SK-N-DZ (cell line): ENCODE results near the gene PKD2L2.
"Not testable (repeated sequence)": the region's sequence is repeated elsewhere in the genome, so short reads cannot be mapped to it uniquely, and the experiment has no call there.

Source experiments
- DNase-seq: peaks from one replicate; pipeline ENCODE4 v3.0.0-alpha.2; 2015; ENCODE audit warnings: low spot score

The PKD2L2 gene

DNA sequence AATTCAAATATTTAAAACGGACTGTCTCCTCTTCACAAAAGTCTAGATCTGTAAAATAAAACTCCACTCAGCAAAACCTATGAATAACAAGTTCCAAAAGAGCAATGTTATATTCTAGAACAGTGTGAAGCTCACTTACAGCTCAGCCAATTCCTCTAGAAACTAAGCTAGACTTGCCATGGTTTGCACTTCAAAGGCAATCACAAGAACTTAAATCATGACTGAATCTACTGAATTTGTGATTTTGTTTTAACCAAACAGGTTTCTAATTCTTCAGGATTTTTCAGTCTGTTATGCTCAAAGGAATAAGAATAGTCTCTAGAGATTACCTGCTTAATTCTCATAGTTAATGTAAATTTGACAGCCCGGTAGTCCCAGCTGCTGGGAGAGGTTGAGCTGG lies 1.4 kb upstream of the PKD2L2 start:
- DNase-seq: no peak

- peak; percentile 11 for DNase-seq
These were observed 793 bp upstream of the PKD2L2 start for GRCh38 chr5:137888466-137888862.

DNA sequence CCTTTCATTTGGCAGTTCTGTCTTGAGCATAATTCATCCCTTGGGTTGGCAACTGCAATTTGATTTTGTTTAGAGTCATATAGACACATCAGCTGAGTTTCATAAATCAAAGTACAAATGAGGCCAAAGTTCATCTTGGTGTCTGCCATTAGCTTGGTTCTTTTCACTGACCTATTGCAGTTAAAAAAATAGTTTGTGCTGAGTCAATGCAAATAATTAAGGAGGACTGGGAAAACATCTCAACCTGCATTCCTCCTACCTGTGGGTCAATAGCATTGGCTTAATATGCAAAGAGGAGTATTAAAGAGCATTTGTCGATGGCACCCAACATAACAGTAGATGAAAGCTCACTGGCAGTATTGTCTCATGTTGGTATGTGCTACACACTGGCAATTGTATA lies 1.6 kb downstream of the PKD2L2 start:
- DNase-seq: no peak

DNA sequence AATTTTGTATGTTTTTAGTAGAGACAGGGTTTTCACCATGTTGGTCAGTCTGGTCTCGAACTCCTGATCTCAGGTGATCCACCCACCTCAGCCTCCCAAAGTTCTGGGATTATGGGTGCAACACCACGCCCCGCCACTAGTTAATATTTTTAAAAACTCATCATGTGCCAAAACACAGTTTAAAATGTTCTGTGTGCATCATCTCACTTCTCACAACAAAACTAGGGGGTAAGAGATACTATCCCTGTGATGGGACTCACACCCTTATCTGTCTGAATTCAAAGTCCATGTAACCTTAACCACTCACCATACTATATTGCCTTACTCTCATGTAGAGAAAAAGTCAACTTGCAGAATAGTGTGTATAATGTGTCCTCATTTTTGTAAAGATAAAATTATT lies 2.6 kb downstream of the PKD2L2 start:
- DNase-seq: no peak

GRCh38 chr5:137894586-137894985 lies 5.3 kb downstream of the PKD2L2 start:
- DNase-seq: no peak

- no peak for DNase-seq
These were observed 7.3 kb downstream of the PKD2L2 start for GRCh38 chr5:137896560-137896959.

GRCh38 chr5:137899493-137899892 lies 10.2 kb downstream of the PKD2L2 start:
- no peak for DNase-seq

DNA sequence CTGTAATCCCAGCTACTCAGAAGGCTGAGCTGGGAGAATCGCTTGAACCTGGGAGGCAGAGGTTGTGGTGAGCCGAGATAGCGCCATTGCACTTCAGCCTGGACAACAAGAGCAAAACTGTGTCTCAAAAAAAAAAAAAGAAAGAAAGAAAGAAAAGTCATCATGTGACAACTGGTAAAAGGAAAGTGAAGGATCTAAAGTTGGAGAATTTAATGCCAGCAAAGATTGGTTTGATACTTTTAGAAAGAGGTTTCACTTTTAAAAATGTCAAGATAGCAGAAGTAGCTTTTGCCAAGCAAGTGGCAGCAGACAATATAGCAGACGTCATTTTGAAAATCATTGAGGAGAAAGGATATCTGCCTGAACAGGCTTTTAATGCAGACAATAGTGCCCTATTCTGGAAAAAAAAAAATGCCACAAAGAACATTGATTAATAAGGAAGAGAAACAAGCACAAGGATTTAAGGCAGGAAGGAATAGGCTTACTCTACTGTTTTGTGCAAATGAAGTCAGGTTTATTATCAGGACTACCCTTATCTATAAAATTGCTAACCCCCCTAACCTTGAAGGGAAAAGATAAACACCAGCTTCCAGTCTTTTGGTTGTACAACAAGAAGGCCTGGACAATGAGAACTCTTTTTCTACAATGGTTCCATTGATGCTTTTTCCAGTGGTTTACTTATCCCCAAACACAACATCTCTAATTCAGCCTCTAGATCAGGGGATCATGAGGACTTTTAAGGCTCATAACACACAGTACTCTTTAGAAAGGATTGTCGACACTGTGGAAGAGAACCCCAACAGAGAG lies 12.0 kb downstream of the PKD2L2 start:
- no peak for DNase-seq

GRCh38 chr5:137902408-137903133 lies 13.3 kb downstream of the PKD2L2 start:
- peak; percentile 72 for DNase-seq

GRCh38 chr5:137914758-137915157 lies 25.5 kb downstream of the PKD2L2 start:
- DNase-seq: no peak

DNA sequence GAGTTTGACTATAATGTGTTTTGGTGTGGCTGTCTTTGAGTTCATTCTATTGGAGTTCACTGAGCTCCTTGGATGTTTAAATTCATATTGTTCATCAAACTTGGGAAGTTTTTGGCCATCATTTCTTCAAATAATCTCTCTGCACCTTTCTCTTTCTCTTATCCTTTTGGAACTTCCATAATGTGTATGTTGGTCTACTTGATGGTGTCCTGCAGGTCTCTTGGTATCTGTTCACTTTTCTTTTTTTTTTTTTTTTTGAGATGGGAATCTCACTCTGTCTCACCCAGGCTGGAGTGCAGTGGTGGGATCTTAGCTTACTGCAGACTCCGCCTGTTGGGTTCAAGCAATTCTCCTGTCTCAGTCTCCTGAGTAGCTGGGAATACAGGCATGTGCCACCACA lies 27.7 kb downstream of the PKD2L2 start:
- no peak for DNase-seq

GRCh38 chr5:137921931-137922330 lies 32.7 kb downstream of the PKD2L2 start:
- DNase-seq: no peak

GRCh38 chr5:137923856-137924255 lies 34.6 kb downstream of the PKD2L2 start:
- no peak for DNase-seq

DNA sequence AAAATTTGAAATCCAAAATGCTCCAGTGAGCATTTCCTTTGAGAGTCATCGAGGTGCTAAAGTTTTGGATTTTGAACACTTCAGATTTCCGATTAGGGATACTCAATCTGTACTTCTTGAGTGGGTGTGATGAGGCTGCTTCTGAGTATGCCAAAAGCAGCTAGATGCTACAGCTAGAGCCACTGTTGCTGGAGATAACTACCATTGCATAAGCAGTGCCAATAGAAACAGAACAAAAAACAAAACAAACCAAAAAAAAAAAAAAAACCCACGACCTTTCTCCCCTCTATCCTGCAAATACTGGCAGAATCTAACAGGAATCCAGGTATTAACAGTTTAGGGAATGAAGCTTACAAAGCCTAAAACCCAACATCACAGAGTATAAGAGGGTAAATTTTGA lies 43.5 kb downstream of the PKD2L2 start:
- DNase-seq: no peak

GRCh38 chr5:137933491-137933911 lies 44.2 kb downstream of the PKD2L2 start:
- DNase-seq: peak; percentile 76

- DNase-seq: no peak
These were observed 45.9 kb downstream of the PKD2L2 start for GRCh38 chr5:137935190-137935589.

GRCh38 chr5:137935694-137936093 lies 46.4 kb downstream of the PKD2L2 start:
- DNase-seq: no peak

- no peak for DNase-seq
These were observed 48.9 kb downstream of the PKD2L2 start for GRCh38 chr5:137937994-137938750.

DNA sequence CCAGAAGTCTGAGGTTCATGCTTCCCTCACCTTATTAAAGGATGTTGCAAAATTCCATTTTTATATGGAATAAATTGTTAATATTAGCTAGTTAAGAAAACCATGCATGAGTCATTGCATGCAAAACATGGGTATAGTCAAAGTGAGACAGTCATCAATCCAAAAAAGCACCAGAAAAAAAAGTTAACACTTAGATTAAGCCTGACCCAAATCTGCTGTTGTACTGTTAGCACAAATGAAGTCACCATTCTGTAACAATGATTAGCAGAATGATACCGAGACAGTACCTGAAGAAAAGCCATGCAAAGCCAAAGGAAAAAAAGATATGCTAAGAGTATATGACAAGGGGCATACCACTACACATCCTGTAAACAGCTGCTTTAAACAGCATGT lies 49.5 kb downstream of the PKD2L2 start:
- no peak for DNase-seq

- DNase-seq: no peak
These were observed 50.1 kb downstream of the PKD2L2 start for GRCh38 chr5:137939331-137939730.

DNA sequence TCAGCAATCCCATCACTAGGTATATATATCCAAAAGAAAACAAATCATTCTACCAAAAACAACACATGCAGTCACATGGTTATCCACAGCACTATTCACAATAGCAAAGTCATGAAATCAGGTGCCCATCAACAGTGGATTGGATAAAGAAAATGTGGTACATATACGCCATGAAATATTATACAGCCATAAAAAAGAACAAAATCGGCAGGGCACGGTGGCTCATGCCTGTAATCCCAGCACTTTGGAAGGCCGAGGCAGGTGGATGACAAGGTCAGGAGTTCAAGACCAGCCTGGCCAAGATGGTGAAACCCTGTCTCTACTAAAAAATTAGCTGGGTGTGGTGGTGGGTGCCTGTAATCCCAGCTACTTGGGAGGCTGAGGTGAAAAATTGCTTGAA lies 55.0 kb downstream of the PKD2L2 start:
- not testable (repeated sequence) for DNase-seq

DNA sequence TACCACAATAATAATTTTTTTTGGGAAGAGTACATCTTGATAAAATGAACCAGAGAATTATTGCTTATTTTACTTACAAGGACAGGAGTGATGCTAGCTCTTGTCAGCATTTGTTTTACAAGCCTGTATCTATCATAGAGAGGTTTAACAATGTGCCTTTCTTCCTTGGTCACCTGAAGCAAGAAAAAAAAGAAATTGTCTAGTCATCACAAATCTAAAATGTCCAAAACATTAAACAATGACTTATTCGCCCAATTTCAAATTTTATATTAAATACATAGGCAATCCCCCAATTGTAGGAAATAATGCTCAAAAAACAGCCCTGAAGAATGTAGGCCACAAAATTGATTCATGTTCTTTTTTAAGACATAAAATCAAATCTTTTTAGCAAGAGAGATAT lies 56.6 kb downstream of the PKD2L2 start:
- DNase-seq: no peak
